DMS53 (cell line): ENCODE data around the gene TRAF2.
"Not testable (repeated sequence)": the region's sequence is repeated elsewhere in the genome, so short reads cannot be mapped to it uniquely, and the experiment has no call there.

ENCODE experiments used
- DNase-seq: peaks from one replicate; lab custom pipeline; 2025; lab: John Stamatoyannopoulos, UW

TRAF2 gene

GRCh38 chr9:136857581-136858412 lies 28.5 kb upstream of the TRAF2 start:
- DNase-seq = peak; percentile 46

- no peak for DNase-seq
These were observed 27.9 kb upstream of the TRAF2 start for GRCh38 chr9:136858452-136858843.

- peak; percentile 53 for DNase-seq
These were observed 27.2 kb upstream of the TRAF2 start for GRCh38 chr9:136858844-136859757.

DNA sequence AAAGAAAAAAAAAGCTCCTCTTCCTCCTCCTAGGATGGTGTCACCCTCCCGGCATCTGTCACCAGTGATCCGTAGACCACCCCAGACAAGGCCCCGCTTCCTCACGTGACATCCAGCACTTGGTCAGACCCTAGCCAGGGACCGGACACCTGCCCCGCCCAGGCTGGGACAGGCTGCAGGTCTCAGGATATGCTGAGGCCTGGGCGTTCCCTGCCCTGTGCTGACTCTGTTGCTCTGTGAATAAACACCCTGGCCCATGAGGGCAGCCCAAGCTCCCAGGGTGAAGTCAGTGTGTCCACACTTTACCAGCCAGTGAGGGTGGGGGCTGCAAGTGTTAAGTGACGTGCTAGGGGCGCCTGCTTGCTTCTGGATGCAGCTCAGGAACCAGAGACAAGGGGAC lies 25.8 kb upstream of the TRAF2 start:
- no peak for DNase-seq

DNA sequence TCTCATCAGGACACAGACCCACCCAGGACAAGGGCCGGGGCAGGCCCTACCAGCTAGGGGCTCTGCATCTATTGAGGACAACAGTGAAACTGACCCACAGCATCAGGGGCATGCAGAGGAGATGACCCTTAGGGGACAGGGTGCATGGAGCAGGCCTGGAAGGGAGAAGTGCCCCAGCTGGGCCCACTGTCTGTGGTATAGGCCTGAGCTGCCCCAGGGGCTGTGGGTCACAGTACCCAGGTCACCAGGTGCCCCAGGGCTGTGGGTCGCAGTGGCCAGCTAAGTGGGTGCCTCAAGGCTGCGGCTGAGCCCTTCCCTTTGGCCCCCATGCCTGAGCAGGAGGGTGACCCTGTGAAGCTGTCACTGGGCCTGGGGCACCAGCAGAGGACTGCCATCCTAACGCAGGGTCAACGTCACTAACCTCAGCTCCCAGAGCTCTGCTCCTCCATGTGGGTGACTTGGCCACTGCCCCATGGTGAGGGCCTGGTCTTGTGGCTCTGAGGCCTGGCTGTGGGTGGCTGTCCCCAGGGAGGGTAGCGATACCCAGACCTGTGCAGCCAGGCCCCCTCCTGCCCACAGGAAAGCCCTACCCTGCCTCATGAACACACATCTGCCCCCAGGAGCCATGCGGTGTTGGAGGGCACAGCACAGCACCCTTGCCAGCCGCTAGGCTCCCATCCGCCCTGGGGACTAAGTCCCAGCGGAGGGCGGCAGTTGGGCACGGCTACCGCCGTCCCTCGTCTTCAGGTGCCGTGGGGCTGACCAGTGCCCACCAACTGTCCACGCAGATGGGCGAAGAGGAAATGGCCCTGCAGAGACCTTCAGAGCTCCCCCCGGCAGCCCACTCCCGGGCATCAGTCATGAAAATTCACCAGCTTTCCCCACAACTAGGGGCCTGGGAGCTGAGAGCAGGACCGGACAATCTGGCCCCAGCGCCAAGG lies 25.1 kb upstream of the TRAF2 start:
- no peak for DNase-seq

DNA sequence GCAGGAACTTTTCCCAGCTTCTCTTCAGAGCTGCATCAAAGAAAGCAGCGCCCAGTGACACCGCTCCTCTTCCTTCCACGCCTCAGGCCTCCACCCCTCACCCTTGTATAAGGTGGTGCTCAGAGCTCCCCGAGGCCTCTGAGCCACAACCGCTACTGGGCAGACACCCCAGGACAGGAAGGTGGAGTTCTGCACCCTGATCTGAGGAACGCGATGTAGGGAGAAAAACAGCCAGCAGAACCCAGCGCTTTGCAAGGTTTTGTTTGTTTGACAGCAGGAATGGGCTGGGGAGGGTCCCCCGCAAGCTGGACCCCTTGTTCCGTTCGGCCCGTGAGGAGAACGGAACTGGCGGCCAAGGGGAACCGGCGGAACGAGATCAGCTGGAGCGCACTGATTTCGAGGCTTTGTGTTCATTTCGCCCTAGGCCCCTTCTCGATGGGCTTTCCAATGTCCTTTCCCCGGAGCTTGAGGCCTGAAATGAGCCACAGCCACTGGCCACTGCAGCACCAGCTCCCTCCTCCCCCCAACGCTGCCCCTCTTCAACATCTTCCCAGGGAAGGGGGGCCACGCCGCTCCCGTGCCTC lies 24.4 kb upstream of the TRAF2 start:
- no peak for DNase-seq

DNA sequence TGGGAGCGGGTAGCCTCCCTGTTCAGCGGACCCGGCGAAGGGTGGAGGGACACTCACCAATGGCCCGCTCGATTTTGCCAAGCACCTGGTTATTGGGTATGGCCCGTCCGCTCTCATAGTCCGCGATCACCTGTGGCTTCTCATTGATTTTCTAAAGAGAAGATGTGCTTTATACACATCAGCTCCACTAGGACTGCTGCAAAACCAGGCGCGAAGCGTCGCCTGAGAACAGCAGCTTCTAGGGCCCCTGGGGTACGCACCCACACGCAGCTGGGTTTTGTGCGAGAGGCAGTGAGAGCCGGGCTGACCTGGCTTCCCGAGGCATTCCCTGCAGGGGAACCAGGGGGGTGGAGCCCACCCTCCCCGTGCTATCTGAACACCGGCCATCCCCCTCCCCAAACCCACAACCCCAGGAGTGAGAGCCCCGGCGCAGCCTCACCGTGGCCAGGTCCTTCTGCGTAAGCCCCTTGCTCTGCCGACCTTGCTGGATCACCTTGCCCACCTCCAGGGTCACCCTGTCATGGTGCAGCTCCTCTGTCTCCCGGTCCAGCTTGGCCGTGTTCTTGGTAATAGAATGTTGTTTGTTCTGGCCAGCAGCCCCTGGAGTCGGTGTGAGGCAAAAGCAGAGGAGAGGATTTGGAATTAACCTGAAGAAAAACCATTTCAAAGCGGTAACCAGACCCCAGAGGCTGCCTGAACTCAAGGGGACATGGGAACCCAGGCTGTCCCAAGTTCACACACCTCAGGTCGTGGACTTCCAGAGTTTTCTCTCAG lies 23.3 kb upstream of the TRAF2 start:
- DNase-seq = no peak

GRCh38 chr9:136863623-136864273 lies 22.6 kb upstream of the TRAF2 start:
- DNase-seq = no peak

DNA sequence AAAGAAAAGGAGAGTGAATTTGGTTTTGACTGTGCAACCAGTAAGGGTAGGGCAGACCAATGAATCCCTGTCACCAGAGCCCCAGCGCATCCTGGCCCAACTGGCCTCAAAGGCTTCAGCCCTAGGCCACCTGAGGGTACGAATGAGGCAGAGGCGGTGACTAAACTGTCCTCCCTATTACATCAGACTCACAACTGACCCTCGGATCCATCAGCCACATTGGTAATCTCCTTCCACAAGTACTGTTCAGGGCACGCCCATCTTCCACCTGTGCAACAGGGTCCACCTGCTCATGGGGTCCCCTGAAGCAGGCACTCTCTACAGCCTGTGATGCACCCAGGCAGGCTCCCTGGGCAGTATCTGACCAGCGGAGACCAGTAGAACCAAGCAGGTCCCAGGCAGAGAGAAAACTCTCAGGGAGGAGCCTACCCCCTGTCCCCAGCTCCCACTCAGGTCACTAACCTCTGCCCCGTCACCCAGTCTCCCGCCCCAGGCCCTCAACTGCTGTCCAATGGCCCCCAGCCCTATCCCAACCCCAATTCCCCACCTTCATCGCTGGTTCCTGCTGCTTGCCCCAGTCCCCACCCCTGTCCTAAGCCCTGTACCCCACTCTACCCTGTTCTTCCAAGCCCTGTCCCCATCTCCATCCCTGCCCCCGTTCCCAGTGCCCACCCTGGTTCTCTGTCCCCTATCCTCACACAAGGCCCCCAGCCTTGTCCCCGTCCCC lies 21.1 kb upstream of the TRAF2 start:
- no peak for DNase-seq

DNA sequence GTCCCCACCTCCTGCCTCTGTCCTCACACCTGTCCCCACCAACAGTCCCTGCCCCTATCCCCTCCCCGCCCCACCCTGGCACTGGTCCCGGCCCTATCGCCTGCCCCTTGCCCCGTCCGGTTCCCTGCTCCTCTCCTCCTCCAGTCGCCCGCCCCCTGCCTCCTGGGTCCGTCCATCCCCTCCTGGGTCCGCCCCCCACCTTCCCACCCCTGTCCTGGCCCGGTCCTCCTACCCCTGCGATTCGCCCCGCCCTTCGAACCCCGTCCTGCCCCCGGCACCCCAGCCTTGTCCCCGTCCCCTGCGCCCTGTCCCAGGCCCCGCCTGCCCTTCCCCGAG lies 20.6 kb upstream of the TRAF2 start:
- DNase-seq = peak; percentile 62

GRCh38 chr9:136866898-136867421 lies 19.4 kb upstream of the TRAF2 start:
- DNase-seq = not testable (repeated sequence)

- no peak for DNase-seq
These were observed 18.8 kb upstream of the TRAF2 start for GRCh38 chr9:136867480-136867879.

DNA sequence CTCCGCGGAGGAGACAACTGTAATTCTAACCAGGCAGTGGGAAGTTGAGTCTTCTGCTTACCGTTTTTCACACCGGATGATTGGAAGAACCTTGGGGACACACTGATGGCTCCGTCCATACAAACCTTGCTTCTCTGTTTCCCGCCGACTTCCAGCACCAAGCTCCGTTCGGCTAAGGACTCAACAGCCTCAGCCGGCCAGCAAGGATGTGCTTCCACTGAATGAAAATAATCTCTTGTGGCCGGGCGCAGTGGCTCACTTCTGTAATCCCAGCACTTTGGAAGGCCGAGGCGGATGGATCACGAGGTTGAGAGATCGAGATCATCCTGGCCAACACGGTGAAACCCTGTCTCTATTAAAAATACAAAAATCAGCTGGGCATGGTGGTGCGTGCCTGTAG lies 18.4 kb upstream of the TRAF2 start:
- DNase-seq = no peak

- DNase-seq = no peak
These were observed 17.7 kb upstream of the TRAF2 start for GRCh38 chr9:136868644-136869043.

GRCh38 chr9:136869611-136870010 lies 16.7 kb upstream of the TRAF2 start:
- DNase-seq = not testable (repeated sequence)

DNA sequence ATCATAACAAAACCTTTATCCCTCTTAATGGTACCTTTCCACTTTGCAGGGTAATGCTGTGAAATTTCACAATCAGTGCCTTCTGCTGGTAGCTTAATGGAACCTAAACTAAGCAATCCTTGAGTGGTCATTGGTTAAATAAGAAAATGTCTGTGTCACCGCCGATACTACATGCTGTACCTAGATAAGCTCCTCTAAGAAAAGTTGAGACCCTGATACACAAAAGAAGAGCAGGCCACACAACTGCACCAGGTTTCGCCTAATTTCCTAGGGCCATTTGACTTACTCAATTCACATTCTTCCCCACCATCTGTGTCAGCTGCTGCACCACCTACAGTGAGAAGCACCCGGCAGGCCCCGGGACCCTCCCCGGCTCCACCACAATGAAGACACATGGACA lies 11.2 kb upstream of the TRAF2 start:
- DNase-seq = no peak

GRCh38 chr9:136876476-136876875 lies 9.8 kb upstream of the TRAF2 start:
- DNase-seq = no peak

DNA sequence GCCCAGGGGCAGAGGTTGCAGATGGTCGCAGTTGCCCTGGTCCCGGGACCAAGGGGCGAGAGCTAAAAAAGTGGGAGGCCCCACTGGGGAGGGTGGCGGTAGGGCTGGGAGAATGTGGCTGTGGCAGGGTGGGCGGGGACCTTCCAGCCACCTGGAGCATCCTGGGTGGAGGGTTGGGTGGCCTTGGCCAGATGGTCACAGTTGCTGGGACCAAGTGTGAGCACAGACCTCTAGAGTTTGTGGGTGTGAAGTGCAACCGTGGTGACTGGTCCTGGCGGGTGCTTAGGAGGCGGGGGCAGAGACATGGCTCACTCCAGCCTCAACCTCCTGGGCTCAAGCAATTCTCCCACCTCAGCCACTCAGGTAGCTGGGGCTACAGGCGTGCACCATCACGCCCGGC lies 5.7 kb upstream of the TRAF2 start:
- peak; percentile 43 for DNase-seq

DNA sequence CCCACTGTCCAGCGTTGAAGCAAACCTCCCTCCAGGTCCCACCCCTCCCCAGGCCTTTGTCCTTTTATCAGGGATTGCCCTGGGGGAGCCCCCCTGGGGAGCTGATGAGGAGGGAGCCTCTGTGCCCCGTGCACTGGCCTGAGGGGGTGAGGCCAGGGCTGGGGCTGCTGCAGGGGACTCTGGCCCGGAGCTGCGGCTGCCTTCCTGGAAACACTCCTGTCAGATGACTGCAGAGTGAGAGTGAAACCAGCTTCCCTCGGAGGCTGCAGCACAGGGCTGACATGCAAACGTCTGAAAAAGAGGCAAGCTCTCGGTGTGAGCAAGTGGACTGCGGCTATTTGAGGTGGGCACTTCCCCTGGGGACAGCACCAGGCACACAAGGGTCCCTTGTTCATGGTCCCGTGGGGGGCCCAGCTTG lies 4.6 kb upstream of the TRAF2 start:
- peak; percentile 72 for DNase-seq
